Right forelimb (tissue), 1 donor: Measurements from ENCODE around the gene HAND2.
A peak's percentile ranks its signal among the peaks of the same experiment; 100 is the strongest.

Experiments
- DNase-seq: peaks from one replicate; pipeline ENCODE4 v3.0.0-alpha.2; 2018

The HAND2 gene

DNA sequence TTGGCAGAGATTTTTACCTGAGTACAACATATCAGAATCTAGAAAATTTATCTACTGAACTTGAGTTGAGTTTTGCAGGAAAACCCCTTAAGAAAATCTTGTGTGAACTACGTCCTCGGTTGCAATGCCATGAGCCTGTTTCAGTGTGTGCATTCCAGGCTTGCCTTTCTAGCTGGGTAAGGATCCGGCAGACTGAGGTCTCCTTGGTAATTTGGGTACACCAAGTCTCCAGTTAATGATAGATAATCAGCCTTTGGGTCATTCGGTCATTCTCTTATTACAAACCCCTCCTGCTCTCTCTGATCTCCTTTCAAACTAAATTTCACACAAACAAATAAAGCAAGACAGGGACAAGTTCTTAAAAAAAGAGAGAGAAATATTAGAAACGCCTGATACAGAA is 5.9 kb upstream of the HAND2 start:
- DNase-seq: no peak

DNA sequence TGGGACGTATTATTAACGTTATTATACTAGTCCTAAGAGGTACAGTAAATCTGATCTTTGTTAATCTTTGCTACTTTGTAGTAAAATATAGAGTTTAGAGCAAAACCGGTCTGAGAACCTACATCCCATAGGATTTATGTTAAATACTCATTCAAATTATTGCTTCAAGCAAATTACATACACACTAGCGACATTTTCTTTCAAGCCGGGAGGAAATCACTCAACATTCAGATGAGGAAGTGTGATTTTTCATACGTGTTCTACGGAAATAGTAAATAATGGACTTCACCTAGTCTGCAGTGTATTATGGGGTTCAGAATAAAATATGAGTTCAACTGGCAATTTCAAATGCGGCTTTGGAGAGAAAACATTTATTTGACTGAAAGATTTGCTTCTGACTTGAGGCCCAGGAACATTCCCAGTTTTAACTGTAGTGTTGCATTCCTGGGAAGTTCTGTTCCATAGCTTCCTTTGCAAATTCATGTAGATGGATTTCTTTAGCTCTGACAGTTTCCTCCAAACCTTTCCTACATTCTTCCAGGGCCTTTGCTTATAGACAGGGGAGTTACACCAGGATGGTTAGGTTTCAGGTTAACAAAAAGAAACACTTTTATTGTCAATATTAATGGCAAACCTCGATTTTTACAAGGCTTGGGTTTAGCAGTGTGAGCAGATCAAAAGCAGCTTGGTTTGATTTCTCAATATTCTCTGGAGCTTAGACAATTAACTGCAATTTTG is 5.3 kb upstream of the HAND2 start:
- DNase-seq: no peak

GRCh38 chr4:173534434-173534833 is 4.4 kb upstream of the HAND2 start:
- no peak for DNase-seq

DNA sequence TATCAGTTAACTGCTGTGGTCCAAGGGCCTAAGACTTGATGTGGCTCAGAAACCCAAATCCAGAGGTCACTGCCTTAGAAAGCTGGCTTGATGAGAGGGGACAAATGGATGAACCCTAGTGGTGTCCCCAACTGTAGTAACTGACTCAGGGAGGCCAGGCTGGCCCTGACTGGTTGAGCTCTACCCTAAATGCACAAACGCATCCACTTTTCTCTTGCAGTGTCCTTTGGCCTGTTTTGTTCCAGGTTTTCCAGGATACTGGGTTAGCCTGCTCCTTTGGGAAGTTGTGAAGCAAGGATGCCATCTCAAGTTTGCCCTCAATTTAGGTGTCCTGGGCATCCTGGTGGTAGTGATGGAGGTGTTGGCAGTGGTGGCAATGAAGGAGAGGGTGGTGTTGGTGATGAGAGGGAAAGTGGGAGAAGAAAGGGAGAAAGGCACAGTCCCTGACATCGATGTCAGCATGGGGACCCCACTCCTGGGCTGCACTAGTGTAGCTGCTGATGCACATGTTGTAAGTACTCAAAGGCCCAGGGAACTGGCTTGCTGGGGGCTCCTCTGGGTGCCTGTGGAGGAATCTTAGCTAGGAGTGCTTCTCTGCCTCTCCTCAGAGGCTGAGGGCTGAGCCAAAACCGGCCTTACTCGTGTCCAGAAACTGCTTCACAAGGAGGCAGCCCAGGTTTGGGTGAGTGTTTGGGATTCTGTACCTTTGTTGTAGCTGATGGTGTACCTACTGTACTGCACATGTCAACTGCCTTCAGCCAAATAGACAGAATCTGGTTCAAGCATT is 2.9 kb upstream of the HAND2 start:
- no peak for DNase-seq

GRCh38 chr4:173531086-173531965 is 1.3 kb upstream of the HAND2 start:
- DNase-seq: peak; percentile 69

DNA sequence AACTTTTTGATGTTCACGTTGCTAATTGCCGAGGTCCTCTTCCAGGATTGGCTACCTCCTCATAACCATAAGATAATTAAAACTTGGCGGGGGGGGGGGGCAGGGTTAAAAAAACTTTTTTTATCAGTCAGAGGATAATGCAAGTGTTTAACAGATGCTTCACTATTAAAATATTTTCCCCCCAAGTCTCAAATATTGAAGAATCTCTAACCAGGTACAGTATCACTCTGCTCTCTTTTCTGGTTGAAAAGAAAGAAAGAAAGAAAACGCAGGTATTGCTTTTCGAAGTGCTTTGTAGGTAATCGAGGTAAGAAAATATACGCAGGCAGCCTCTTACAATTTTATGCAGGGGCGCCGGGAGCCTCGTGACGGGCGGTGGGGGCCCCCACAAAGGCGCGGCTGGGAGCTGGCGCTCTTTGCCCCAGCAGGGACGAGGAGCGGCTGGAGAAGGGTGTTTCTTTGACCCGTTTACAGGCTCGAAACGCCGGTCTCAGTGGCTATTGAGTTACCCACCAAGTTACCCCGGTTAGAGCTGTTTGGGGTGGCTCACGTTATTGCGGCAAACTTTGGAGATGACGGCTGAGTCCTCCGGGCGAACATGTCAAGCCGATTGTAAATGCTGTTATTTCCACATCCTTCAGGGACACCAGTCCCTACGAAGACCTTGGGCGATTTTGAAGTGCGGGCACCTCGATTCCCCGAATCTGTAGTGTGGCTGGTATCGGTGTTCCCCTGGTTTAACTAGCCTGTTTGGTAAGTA is 477 bp upstream of the HAND2 start:
- peak; percentile 54 for DNase-seq

DNA sequence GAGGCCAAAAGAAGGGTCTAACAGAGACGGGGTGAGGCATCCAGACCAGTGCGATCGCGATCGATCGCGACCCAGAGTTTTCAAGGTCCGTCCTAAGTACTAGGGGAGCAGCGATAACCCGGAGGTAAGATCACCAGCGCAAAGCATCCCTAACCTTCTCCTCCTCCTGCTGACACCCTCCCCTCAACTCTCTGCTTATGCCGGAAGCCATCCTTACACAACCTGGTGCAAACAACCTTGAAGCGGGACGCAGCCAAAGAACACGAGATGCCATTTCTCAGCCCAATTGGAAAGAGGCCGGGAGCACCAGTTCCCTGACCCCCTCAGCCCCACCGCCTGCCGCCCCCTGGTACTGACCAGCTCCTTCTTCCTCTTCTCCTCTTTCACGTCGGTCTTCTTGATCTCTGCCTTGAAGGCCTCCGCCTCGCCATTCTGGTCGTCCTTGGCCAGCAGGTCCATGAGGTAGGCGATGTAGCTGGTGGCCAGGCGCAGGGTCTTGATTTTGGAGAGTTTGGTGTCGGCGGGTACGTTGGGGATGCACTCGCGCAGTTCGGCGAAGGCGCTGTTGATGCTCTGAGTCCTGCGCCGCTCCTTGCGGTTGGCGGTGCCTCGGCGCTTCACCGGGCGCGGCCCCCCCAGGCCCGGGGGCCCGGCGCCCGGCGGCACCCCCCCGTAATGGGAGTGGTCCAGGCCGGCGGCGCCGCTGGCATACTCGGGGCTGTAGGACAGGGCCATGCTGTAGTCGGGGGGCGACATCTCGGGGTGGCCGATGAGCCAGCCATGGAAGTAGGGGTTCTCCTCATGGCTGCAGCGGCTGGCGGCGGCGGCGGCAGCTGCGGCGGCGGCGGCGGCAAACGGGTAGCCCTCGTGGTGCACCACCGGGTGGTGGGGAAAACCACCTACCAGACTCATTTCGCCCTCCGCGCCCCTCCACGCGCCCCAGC is 1.4 kb downstream of the HAND2 start:
- peak; percentile 69 for DNase-seq

- peak; percentile 75 for DNase-seq
Observed at GRCh38 chr4:173527103-173527891, 2.7 kb downstream of the HAND2 start.

DNA sequence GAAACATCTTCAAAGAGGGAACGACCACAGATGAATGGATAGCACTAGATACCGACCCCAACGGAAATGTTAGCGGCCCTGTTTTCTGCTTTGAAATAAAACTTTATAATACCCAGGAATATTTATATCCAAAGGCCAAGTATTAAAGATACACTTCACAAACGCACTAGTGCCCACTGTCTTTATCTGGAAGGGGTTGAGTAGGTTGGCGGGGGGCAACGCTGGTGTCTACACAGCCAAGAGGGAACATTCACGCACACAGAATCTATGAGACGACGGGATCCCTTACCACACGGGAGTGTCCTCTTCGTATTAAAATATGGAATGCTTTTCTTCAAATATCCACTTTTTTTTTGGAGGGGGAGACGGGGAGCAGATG is 3.3 kb downstream of the HAND2 start:
- DNase-seq: no peak

DNA sequence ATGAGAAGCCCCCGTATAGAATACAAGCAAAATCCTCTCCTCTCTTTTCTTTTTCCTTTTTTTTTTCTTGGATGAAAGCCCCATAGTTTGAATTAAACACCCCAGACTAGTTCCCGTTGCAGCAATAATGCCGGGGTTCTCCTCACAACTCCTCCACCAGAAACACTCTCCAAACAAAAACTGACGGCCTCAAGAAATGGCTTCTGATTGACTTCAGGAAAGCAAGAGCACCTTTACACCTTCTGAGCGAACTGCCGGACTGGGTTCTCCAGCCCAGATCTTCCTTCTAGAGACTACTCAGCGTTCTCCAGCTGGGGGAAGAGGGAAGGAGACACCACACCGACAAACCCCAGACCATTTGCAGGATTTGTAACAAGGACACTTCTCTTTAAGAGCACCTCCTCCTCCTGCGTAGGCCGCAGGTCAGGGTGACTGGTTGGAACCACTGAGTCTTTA is 4.0 kb downstream of the HAND2 start:
- peak; percentile 54 for DNase-seq

DNA sequence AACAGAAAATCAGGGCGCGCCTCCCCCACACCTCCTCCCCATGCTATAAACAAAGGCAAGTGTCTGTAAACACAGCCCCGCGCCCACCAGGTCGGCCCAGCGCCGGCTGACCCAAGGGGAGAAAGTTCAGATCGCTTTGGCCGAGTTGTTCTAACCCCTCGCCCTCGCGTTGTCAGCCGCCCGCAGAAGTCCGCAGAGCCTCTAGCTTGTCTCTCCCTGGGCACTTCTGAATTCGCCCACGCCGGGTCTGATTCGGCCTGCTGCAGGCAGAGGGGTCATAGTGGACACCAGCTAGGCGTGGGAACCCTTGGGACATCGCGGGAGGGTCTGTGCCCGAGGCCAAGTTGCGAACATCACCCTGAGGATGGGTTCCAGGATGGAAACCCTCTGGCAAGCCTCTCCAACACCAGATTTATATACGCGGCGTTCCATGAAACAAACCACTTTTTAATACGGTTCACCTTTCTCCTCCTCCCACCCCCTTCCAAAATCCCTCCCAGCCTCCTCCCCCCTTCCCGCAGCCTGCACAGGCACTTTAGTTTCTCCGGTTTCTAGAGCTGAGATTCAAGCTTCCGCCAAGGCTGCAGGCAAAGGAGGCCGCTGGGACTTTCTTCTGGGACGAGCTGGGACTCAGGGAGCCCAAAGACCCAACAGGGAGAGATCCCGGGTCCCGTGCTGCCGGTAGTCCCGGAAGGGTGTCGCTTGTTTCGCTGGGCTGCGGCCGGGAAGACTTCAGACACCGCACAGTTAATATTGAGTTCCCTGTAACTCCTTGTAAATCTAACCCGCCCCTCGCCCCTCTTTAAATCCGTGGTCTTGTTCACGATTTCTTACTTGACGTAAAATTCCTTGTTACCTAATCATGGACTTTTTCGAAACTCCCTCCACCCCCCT is 4.7 kb downstream of the HAND2 start:
- DNase-seq: peak; percentile 65

GRCh38 chr4:173524218-173525117 is 5.6 kb downstream of the HAND2 start:
- DNase-seq: peak; percentile 53

DNA sequence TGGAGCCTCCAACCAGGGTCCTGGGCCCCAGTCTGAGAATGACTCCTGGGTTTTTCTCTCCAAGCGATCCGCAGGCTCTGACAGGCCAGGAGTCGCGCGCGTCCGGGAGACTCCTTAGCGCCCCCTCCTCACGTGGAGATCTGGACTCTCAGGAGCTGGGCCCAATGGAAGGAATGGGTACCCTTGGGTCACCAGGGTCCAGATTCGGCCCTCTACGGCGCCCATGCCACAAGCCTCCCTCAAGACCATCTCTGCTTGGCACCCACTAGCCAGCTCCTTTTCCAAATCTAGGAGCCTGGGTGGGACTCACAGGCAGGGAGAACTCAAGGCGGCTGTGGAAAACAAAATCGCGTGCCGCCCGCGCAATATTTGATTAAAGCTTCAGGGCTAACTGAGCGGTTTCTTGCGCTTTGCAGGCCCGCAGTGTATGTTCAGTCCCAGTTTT is 7.1 kb downstream of the HAND2 start:
- no peak for DNase-seq

DNA sequence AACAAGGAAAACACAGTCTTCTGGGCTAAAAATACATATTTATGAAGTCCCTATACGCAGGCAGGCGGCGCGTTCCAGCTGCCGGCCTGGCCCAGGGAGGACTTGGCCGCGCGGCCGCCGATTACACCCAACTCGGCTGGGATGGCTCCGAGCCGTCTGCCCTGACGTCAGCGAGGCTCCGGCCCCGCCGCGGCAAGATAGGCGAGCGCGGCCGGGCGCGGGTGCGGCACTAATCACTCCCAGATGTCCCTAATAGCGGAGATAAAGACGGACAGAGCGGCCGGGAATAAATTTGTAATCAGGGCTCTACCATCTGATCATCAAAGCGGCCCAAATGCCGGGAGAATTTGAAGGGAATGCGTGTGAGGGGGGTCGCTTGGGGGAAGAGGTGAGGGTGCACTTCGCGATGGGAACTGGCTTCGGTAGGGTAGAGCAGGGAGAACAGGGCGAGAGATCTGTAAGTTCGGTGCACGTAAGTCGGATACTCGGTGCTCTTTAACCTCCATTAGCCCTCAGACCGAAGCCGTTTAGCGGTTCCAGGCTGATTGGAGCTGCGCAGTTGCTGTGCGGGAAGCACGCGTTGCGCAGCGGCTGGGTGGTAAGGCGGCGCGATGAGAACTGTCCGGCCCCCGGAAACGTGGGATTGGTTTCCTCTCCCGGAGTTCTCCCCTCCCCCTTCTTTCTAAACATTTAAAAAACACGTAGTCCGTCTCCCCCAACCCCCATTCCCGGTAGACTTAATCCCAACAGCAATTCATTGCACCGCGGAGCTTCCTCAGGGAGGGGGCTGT is 7.7 kb downstream of the HAND2 start:
- DNase-seq: peak; percentile 93

DNA sequence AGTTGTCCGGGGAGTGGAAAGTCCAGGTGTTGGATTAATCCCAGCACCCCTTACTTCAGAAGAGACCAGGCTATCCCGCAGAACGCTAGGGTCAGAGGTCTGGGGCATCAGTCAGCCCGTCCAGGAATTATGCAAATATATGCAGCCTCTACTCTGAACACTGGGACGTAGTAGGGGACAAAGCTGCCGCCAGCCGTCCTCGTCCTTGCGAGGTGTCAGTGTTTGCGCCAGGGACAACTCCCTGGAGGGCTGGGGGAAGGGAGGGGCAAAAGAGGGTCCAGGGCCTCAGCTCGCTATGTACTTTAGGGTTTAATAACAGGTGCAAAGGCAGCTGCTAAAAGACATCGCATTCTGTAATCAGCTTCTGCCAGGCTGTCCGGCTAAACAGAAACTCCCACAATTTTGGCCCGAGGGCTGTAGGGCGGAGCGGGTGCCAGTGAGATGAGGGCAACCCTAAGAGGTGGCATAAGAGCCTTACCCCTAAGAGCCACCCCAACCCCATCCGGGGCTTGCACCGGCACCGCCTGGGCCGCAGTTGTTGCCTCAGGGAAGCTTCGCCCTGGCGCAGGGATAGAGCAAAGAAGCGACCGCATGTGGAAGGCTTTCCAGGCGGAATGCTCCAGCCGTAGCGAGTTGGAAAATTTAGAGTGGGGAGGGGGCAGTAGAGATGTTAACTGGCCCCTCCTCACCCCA is 8.4 kb downstream of the HAND2 start:
- DNase-seq: no peak

GRCh38 chr4:173520921-173521466 is 9.0 kb downstream of the HAND2 start:
- DNase-seq: peak; percentile 37
